Vagina (tissue), 2 donors: ENCODE measurements around the gene SYNM. TPM values are rescaled to one million over a fixed set of nuclear protein-coding genes. Genes with fewer than 3 reads are reported as not detected.
A peak's percentile ranks its signal among the peaks of the same experiment; 100 is the strongest.

ENCODE experiments used
- DNase-seq, 2 donors: peaks; one replicate each; pipeline ENCODE4 v3.0.0-alpha.2; 2017; ENCODE audit errors: extremely low spot score in 2 of 2
- H3K27ac ChIP-seq: fragments of 200-600 bp; sonication (generic); one replicate; pipeline ENCODE4 v1.5.1; 2019
- H3K27me3 ChIP-seq: fragments of 200-600 bp; sonication (generic); one replicate; pipeline ENCODE4 v1.5.1; 2019
- H3K36me3 ChIP-seq, 2 donors: fragments of 200-600 bp; sonication (generic); one replicate each; pipeline ENCODE4 v1.5.1; 2017 to 2019
- H3K4me1 ChIP-seq: fragments of 200-600 bp; sonication (generic); one replicate; pipeline ENCODE4 v1.5.1; 2019
- H3K4me3 ChIP-seq, 2 donors: fragments of 200-600 bp; sonication (generic); 1 replicate in 1 of 2; 2 replicates in 1 of 2; pipeline ENCODE4 v1.5.1; 2016 to 2019
- H3K9me3 ChIP-seq: fragments of 200-600 bp; sonication (generic); one replicate; pipeline ENCODE4 v1.5.1; 2019
- CTCF ChIP-seq, 3 experiments: fragments of 450-650 bp in 2 of 3; fragments of 200-600 bp in 1 of 3; sonication (generic) in 1 of 3; IDR thresholded peaks; one replicate each; pipeline ENCODE4 v1.5.1; 2017 to 2019; ENCODE audit warnings: antibody characterized with exemption in 3 of 3, mild to moderate bottlenecking in 2 of 3, moderate library complexity in 2 of 3
- POLR2A ChIP-seq, 2 donors: fragments of 450-650 bp; IDR thresholded peaks; one replicate each; pipeline ENCODE4 v1.6.1; 2017; ENCODE audit warnings: antibody characterized with exemption in 2 of 2, mild to moderate bottlenecking in 2 of 2, moderate library complexity in 2 of 2
- POLR2AphosphoS5 ChIP-seq, 2 donors: sonication (generic); formaldehyde crosslinking; IDR thresholded peaks; one replicate each; pipeline ENCODE4 v1.9.0; 2017; ENCODE audit warnings: antibody characterized with exemption in 2 of 2, mild to moderate bottlenecking in 2 of 2, low read depth in 1 of 2; ENCODE audit not compliant: insufficient read depth in 1 of 2
- intact Hi-C: fragments of 100-400 bp; cut with DNase I; formaldehyde crosslinking; loops from one replicate; pipeline ENCODE4 v1.15.1; 2023
- total RNA-seq: library from RNA; depleted of rRNA; stranded (reverse); fragments of >200 nt; gene quantifications from one replicate; pipeline ENCODE4 v1.2.3, GENCODE V29; 2016

SYNM gene
- total RNA-seq, 1 donor from 2014 or later = 62.6 TPM

GRCh38 chr15:99121691-99122410, 17.0 kb downstream of the SYNM start:
- no peak for DNase-seq

GRCh38 chr15:99122831-99123712, 18.2 kb downstream of the SYNM start:
- Histone ChIP-seq H3K27ac (peak overlapping the region; percentile 77), H3K9me3 (no peaks in the 10 kb centered on the region), H3K4me1 (peaks cover 47% of the 10 kb centered on the region), H3K27me3 (no peaks in the 10 kb centered on the region), H3K4me3 (peak overlapping the region; percentile 13 to 16), H3K36me3 (peaks cover 0 to 6% of the 10 kb centered on the region in 2 donors)
- intact Hi-C loops = loop anchor here (5.0 kb wide), 1 partner anchor 49 kb away; no protein-coding TSS in a partner anchor
- TF ChIP-seq CTCF (IDR thresholded peaks at IDR 0.05) = no peak
- TF ChIP-seq POLR2AphosphoS5 (IDR thresholded peaks at IDR 0.05; ENCODE audit: insufficient read depth in 1 of 2, low read depth in 1 of 2) = no peak
- TF ChIP-seq POLR2A (IDR thresholded peaks at IDR 0.05) = no peak
- DNase-seq = no peak

More at GRCh38 chr15:99121691-99122410, 17.0 kb downstream of the SYNM start:
- Histone ChIP-seq H3K9me3 (no peaks in the 10 kb centered on the region), H3K27me3 (no peaks in the 10 kb centered on the region), H3K4me1 (peaks cover 47% of the 10 kb centered on the region), H3K4me3 (no peak overlapping the region), H3K36me3 (peaks cover 0 to 6% of the 10 kb centered on the region in 2 donors), H3K27ac (no peak overlapping the region)
- TF ChIP-seq CTCF (IDR thresholded peaks at IDR 0.05) = no peak
- no peak for TF ChIP-seq POLR2A (IDR thresholded peaks at IDR 0.05)
- intact Hi-C loops = loop anchor here (5.0 kb wide), 1 partner anchor 50 kb away; no protein-coding TSS in a partner anchor

- intact Hi-C loops = loop anchor here (5.0 kb wide), 1 partner anchor 48 kb away; no protein-coding TSS in a partner anchor
- peaks cover 0 to 10% of the 10 kb centered on the region in 2 donors for H3K36me3 ChIP-seq
These were observed 19.0 kb downstream of the SYNM start for GRCh38 chr15:99123713-99124451.

GRCh38 chr15:99124641-99125040, 19.8 kb downstream of the SYNM start:
- H3K4me3 ChIP-seq = no peak overlapping the region
- TF ChIP-seq POLR2A (IDR thresholded peaks at IDR 0.05) = no peak
- TF ChIP-seq POLR2AphosphoS5 (IDR thresholded peaks at IDR 0.05; ENCODE audit: insufficient read depth in 1 of 2, low read depth in 1 of 2) = no peak
- no peak for TF ChIP-seq CTCF (IDR thresholded peaks at IDR 0.05)
- no peak for DNase-seq
- H3K36me3 ChIP-seq = peaks cover 0 to 11% of the 10 kb centered on the region in 2 donors
- peak overlapping the region; percentile 77 for H3K27ac ChIP-seq
- intact Hi-C loops = loop anchor here (5.0 kb wide), 1 partner anchor 48 kb away; no protein-coding TSS in a partner anchor
- H3K9me3 ChIP-seq = no peaks in the 10 kb centered on the region
- no peaks in the 10 kb centered on the region for H3K27me3 ChIP-seq
- H3K4me1 ChIP-seq = peaks cover 47% of the 10 kb centered on the region

More at GRCh38 chr15:99123713-99124451, 19.0 kb downstream of the SYNM start:
- H3K9me3 ChIP-seq = no peaks in the 10 kb centered on the region
- TF ChIP-seq CTCF (IDR thresholded peaks at IDR 0.05) (peak in 1 of 3 experiments; percentile 10), POLR2A (IDR thresholded peaks at IDR 0.05) (no peak), POLR2AphosphoS5 (IDR thresholded peaks at IDR 0.05; ENCODE audit: insufficient read depth in 1 of 2, low read depth in 1 of 2) (peak; percentile 78 to 94)
- peak overlapping the region; percentile 13 to 16 for H3K4me3 ChIP-seq
- H3K27me3 ChIP-seq = no peaks in the 10 kb centered on the region
- H3K27ac ChIP-seq = peak overlapping the region; percentile 77
- H3K4me1 ChIP-seq = peaks cover 47% of the 10 kb centered on the region
- peak in 1 of 2 donors; percentile 95 for DNase-seq
